MM.1S (cell line): ENCODE measurements around the gene RAB11FIP4.

ENCODE experiments used
- DNase-seq: peaks from one replicate; pipeline ENCODE4 v3.0.0-alpha.2; 2015
- H2AFZ ChIP-seq: fragments of 300-600 bp; sonication (generic); 2 replicates; pipeline ENCODE4 v1.6.0; 2016; ENCODE audit warnings: antibody characterized with exemption, low read length
- H3F3A ChIP-seq: fragments of 300-600 bp; sonication (generic); 2 replicates; pipeline ENCODE4 v1.6.1; 2016; ENCODE audit warnings: mild to moderate bottlenecking, antibody characterized with exemption, low read length, moderate library complexity, mixed read lengths; ENCODE audit not compliant: insufficient read depth
- H3K27ac ChIP-seq: fragments of 300-600 bp; sonication (generic); 2 replicates; pipeline ENCODE4 v1.5.1; 2016; ENCODE audit warnings: mild to moderate bottlenecking, low read length
- H3K27me3 ChIP-seq: fragments of 300-600 bp; sonication (generic); replicated peaks from 2 replicates; pipeline ENCODE4 v1.6.0; 2016; ENCODE audit warnings: low read length; ENCODE audit not compliant: insufficient read depth
- H3K36me3 ChIP-seq: fragments of 300-600 bp; sonication (generic); replicated peaks from 2 replicates; pipeline ENCODE4 v1.6.1; 2016; ENCODE audit warnings: mild to moderate bottlenecking, low read length, mixed read lengths; ENCODE audit not compliant: insufficient read depth
- H3K4me1 ChIP-seq: fragments of 300-600 bp; sonication (generic); 2 replicates; pipeline ENCODE4 v1.6.1; 2016; ENCODE audit warnings: low read length, mixed read lengths
- H3K4me2 ChIP-seq: fragments of 300-600 bp; sonication (generic); 2 replicates; pipeline ENCODE4 v1.6.0; 2016; ENCODE audit warnings: low read depth, low read length
- H3K4me3 ChIP-seq: fragments of 300-600 bp; sonication (generic); 2 replicates; pipeline ENCODE4 v1.5.1; 2016; ENCODE audit warnings: low read length, mixed read lengths
- H3K79me2 ChIP-seq: fragments of 300-600 bp; sonication (generic); 2 replicates; pipeline ENCODE4 v1.6.1; 2016; ENCODE audit warnings: mixed run types, low read length, mixed read lengths
- H3K9ac ChIP-seq: fragments of 300-600 bp; sonication (generic); 2 replicates; pipeline ENCODE4 v1.6.1; 2016; ENCODE audit warnings: low read length, mixed read lengths
- H3K9me2 ChIP-seq: fragments of 300-600 bp; sonication (generic); replicated peaks from 2 replicates; pipeline ENCODE4 v1.6.1; 2016; ENCODE audit warnings: mild to moderate bottlenecking, low read length, mixed read lengths; ENCODE audit not compliant: insufficient read depth
- H3K9me3 ChIP-seq: fragments of 300-600 bp; sonication (generic); replicated peaks from 2 replicates; pipeline ENCODE4 v1.6.1; 2016; ENCODE audit warnings: mild to moderate bottlenecking, low read length, mixed read lengths; ENCODE audit not compliant: insufficient read depth
- H4K20me1 ChIP-seq: fragments of 300-600 bp; sonication (generic); 2 replicates; pipeline ENCODE4 v1.6.1; 2016; ENCODE audit warnings: mild to moderate bottlenecking, low read length, moderate library complexity, mixed read lengths; ENCODE audit not compliant: insufficient read depth
- CTCF ChIP-seq: fragments of 300-600 bp; sonication (generic); IDR thresholded peaks from 2 replicates; pipeline ENCODE4 v1.5.1; 2016; ENCODE audit warnings: antibody characterized with exemption, low read length, mixed read lengths
- EZH2 ChIP-seq: fragments of 300-600 bp; sonication (generic); optimal IDR thresholded peaks from 2 replicates; pipeline ENCODE3; 2017; ENCODE audit warnings: low read depth, mild to moderate bottlenecking, antibody characterized with exemption, low read length, mixed read lengths
- EZH2phosphoT487 ChIP-seq: fragments of 300-600 bp; sonication (generic); IDR thresholded peaks from 2 replicates; pipeline ENCODE4 v1.6.1; 2018; ENCODE audit warnings: antibody characterized with exemption, low read length

Gene RAB11FIP4

GRCh38 chr17:31508288-31509094 is 117.0 kb downstream of the RAB11FIP4 start:
- Histone ChIP-seq H3K9ac (peak overlapping the region; percentile 59), H3K9me3 (no peaks in the 10 kb centered on the region), H3K4me3 (peak overlapping the region; percentile 62), H3K27me3 (no peaks in the 10 kb centered on the region), H2AFZ (peak overlapping the region; percentile 82), H3K9me2 (no peaks in the 10 kb centered on the region), H3K4me2 (peak overlapping the region; percentile 97), H3K4me1 (peaks cover 18% of the 10 kb centered on the region), H3K36me3 (no peaks in the 10 kb centered on the region), H3F3A (peaks cover 17% of the 10 kb centered on the region), H3K79me2 (peaks cover 30% of the 10 kb centered on the region), H3K27ac (peak overlapping the region; percentile 75), H4K20me1 (no peaks in the 10 kb centered on the region)
- DNase-seq = peak; percentile 68
- peak; percentile 72 for TF ChIP-seq CTCF
- no peak for TF ChIP-seq EZH2

GRCh38 chr17:31509095-31509804 is 117.8 kb downstream of the RAB11FIP4 start:
- Histone ChIP-seq H3F3A (peaks cover 17% of the 10 kb centered on the region), H3K4me2 (peak overlapping the region; percentile 97), H3K9me2 (no peaks in the 10 kb centered on the region), H3K4me1 (peaks cover 18% of the 10 kb centered on the region), H3K27ac (peak overlapping the region; percentile 75), H3K27me3 (no peaks in the 10 kb centered on the region), H4K20me1 (no peaks in the 10 kb centered on the region), H2AFZ (peak overlapping the region; percentile 82), H3K79me2 (peaks cover 30% of the 10 kb centered on the region), H3K36me3 (no peaks in the 10 kb centered on the region), H3K9ac (peak overlapping the region; percentile 59), H3K4me3 (peak overlapping the region; percentile 62), H3K9me3 (no peaks in the 10 kb centered on the region)
- TF ChIP-seq EZH2 (no peak), EZH2phosphoT487 (no peak), CTCF (no peak)
- no peak for DNase-seq

GRCh38 chr17:31509805-31510177 is 118.3 kb downstream of the RAB11FIP4 start:
- H3K9ac ChIP-seq = no peak overlapping the region
- peak overlapping the region; percentile 97; the same call in 1 of the 2 replicates for H3K4me2 ChIP-seq
- no peak overlapping the region for H2AFZ ChIP-seq
- no peak overlapping the region for H3K4me3 ChIP-seq
- peaks cover 29% of the 10 kb centered on the region for H3K79me2 ChIP-seq
- TF ChIP-seq EZH2phosphoT487 (no peak), CTCF (no peak), EZH2 (no peak)
- H3F3A ChIP-seq = peaks cover 17% of the 10 kb centered on the region
- H3K36me3 ChIP-seq = no peaks in the 10 kb centered on the region
- no peaks in the 10 kb centered on the region for H3K9me3 ChIP-seq
- H3K9me2 ChIP-seq = no peaks in the 10 kb centered on the region
- peaks cover 18% of the 10 kb centered on the region for H3K4me1 ChIP-seq
- H3K27me3 ChIP-seq = no peaks in the 10 kb centered on the region
- no peaks in the 10 kb centered on the region for H4K20me1 ChIP-seq
- no peak overlapping the region for H3K27ac ChIP-seq
- DNase-seq = no peak
